Fibroblast of villous mesenchyme (primary cell): Measurements from ENCODE around the gene TBX3. TPM values are rescaled to one million over a fixed set of nuclear protein-coding genes. Genes with fewer than 3 reads are reported as not detected.

Experiments
- DNase-seq: peaks from one replicate; pipeline ENCODE4 v3.0.0-alpha.2; 2010; ENCODE audit warnings: low read depth
- H3K4me3 ChIP-seq: 2 replicates; pipeline ENCODE4 v1.5.1; 2011; ENCODE audit warnings: low read depth, mild to moderate bottlenecking, low read length
- total RNA-seq: library from RNA; depleted of rRNA; stranded (reverse); fragments of >200 nt; gene quantifications from 2 replicates; pipeline ENCODE4 v1.2.3, GENCODE V29; 2012
- TF ChIP-seq, protein P1 (sequence below): IDR thresholded peaks from 2 replicates; pipeline ENCODE4 v1.5.1; 2012; ENCODE audit warnings: low read depth, mild to moderate bottlenecking, low read length; ENCODE audit not compliant: insufficient read depth

TBX3 gene
- total RNA-seq, 1 donor, result 114 TPM

DNA sequence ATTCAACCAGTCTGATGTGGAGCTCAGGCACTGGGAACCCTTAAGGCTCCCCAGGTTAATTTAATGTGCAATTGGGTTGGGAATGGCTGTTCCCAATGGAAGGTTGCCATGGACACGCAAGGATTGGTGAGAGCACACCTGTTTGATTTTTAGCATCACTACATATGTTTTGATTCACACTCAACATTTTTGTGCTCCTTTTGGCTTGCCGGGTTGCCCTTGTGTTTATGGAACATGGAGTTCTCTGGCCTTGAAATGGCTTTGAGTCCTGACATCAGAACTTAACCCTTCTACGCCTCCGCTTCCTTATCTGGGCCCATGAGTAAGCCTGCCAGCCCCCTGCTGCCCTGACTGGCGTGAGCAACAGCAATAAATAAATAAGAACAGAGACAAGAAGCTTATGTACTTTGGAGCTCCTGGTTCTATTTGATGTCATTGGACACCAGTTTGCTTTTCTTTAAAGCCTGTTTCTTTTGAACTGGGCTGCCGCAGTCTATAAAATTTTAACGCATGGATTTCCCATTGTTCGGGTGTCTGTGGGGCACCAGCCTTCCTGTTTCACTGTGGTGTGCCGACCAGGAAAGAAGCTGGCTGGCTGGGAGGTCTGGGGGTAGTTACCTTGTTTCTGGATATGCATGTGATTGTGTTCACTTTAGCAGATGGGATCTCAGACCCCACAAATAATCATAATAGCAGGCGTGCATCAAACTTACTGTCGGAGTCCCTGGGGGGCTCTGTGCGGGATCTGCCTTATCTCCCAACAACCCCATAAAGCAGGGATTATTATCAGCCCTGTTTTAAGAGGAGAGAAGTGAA, 27.8 kb downstream of the TBX3 start:
- DNase-seq, result peak; percentile 98
- TF ChIP-seq, protein P1, sequence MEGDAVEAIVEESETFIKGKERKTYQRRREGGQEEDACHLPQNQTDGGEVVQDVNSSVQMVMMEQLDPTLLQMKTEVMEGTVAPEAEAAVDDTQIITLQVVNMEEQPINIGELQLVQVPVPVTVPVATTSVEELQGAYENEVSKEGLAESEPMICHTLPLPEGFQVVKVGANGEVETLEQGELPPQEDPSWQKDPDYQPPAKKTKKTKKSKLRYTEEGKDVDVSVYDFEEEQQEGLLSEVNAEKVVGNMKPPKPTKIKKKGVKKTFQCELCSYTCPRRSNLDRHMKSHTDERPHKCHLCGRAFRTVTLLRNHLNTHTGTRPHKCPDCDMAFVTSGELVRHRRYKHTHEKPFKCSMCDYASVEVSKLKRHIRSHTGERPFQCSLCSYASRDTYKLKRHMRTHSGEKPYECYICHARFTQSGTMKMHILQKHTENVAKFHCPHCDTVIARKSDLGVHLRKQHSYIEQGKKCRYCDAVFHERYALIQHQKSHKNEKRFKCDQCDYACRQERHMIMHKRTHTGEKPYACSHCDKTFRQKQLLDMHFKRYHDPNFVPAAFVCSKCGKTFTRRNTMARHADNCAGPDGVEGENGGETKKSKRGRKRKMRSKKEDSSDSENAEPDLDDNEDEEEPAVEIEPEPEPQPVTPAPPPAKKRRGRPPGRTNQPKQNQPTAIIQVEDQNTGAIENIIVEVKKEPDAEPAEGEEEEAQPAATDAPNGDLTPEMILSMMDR, result no peak
- H3K4me3 ChIP-seq, result no peak overlapping the region

DNA sequence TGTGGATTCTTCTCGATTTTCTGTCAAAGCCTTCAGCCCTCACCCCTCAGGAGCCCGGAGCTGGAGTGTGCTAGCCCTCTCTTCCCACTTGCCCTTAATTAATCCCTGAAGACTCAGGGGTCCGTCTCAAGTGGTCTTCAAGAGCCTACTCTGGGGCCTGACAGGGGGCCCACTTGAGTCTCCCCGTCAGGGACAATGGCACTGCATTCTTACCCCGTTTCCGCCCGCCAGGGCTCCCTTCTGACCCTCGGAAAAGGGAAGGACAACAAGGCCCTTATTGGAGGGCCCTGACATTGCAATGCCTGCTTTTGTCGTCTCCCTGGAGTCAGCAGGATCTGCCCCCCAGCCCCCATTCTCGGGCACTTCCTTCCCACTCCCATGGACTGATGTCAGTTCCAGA, 34.4 kb downstream of the TBX3 start:
- no peak for DNase-seq
- no peak overlapping the region for H3K4me3 ChIP-seq
- TF ChIP-seq, protein P1, result no peak

- TF ChIP-seq, protein P1, result no peak
- DNase-seq, result no peak
- no peak overlapping the region for H3K4me3 ChIP-seq
Measured at GRCh38 chr12:114648711-114649110, 35.3 kb downstream of the TBX3 start.

DNA sequence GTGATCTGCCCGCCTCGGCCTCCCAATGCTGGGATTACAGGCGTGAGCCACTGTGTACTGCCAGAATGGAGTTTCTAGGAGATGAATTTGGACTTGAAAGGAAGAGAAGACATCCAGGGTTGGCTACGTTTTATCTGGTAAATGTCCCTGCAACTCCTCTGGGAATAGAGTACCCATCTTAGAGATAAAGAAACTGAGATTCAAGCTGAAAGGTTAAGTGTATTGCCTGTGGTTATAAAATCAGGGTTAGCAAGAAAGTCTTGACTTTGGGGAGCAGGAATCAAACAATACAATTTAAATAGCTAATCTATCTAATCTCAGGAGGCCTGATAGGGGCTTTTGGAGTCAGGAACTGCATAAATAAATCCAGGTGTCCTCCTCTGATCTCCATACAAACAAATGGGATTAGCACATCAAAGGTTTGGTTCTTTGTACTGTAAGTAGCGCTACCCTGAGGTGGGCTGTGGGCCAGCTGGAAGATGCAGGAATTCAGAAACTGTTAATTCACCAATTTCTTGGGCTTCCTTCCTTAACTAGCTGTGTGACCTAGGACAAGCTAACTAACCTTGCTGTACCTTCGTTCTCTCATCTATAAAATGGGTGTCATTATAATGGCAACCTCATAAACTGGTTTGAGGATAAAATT, 45.1 kb downstream of the TBX3 start:
- no peak overlapping the region for H3K4me3 ChIP-seq
- TF ChIP-seq, protein P1, result no peak
- no peak for DNase-seq

- no peak overlapping the region for H3K4me3 ChIP-seq
- TF ChIP-seq, protein P1, result peak; percentile 46
- peak; percentile 25 for DNase-seq
Measured at GRCh38 chr12:114636723-114637480, 47.1 kb downstream of the TBX3 start.

DNA sequence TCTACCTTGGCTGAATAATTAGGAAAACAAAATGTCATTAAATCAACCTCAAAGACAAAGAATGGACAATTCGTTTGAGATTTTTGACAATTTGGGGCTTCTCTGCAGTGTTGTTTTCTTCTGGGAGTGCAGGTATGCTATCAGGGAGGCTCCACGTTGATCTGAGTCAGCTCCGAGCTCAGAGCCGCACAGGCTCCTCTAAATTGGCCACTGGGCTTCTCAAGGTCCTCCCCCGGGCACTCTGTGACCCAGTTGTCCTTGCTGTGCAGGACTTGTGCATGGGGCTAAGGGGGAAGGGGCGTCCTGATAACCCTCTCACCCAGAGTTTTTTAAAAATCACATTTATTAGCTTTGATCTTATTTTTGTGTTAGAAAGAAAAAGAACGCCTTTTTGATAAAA, 52.7 kb downstream of the TBX3 start:
- no peak for DNase-seq
- TF ChIP-seq, protein P1, result no peak

More for the DNA sequence above, 52.7 kb downstream of the TBX3 start:
- no peak overlapping the region for H3K4me3 ChIP-seq
